Fibroblast of the aortic adventitia (primary cell): Measurements from ENCODE around the gene INTS3. TPM values are rescaled to one million over a fixed set of nuclear protein-coding genes. Genes with fewer than 3 reads are reported as not detected.
"Not testable (repeated sequence)": the region's sequence is repeated elsewhere in the genome, so short reads cannot be mapped to it uniquely, and the experiment has no call there.

Experiments used
- DNase-seq: peaks from one replicate; pipeline ENCODE4 v3.0.0-alpha.2; 2010; ENCODE audit warnings: low read depth
- H3K4me3 ChIP-seq: 2 replicates; pipeline ENCODE4 v1.5.1; 2011; ENCODE audit warnings: low read depth, mild to moderate bottlenecking, control low read depth, low read length, moderate library complexity
- CTCF ChIP-seq: IDR thresholded peaks from 2 replicates; pipeline ENCODE4 v1.5.1; 2011; ENCODE audit warnings: mild to moderate bottlenecking, low read length, control low read depth, inconsistent platforms; ENCODE audit not compliant: insufficient read depth
- total RNA-seq: library from RNA; depleted of rRNA; stranded (reverse); fragments of >200 nt; gene quantifications from 2 replicates; pipeline ENCODE4 v1.2.3, GENCODE V29; 2012; ENCODE audit warnings: low replicate concordance

INTS3 gene
- total RNA-seq, 1 donor: 55.8 TPM

DNA sequence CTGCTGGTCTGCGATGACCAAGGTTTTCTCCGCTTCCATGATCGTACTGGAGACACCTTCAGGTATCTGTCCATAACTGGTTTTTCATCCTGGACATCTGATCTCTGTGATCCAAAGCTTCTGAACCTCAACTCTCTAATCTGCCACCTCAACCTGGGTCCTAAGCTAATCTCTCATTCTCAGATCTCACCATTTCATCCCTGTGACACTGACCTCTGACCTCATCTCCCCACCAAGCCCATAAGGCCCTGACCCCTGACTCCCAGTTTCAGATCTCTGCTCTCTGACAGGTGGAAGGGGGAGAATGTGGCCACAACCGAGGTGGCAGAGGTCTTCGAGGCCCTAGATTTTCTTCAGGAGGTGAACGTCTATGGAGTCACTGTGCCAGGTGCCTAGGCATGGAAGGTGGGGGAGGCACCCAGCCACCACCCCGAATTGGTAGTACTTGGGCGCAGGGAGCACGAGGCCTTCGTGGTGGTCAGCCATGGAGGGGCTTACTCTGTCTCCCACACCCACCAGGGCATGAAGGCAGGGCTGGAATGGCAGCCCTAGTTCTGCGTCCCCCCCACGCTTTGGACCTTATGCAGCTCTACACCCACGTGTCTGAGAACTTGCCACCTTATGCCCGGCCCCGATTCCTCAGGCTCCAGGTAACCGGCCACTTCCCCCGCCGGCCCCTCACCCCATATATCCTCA is 51.1 kb downstream of the INTS3 start:
- no peak for DNase-seq
- no peak overlapping the region for H3K4me3 ChIP-seq
- no peak for TF ChIP-seq CTCF

DNA sequence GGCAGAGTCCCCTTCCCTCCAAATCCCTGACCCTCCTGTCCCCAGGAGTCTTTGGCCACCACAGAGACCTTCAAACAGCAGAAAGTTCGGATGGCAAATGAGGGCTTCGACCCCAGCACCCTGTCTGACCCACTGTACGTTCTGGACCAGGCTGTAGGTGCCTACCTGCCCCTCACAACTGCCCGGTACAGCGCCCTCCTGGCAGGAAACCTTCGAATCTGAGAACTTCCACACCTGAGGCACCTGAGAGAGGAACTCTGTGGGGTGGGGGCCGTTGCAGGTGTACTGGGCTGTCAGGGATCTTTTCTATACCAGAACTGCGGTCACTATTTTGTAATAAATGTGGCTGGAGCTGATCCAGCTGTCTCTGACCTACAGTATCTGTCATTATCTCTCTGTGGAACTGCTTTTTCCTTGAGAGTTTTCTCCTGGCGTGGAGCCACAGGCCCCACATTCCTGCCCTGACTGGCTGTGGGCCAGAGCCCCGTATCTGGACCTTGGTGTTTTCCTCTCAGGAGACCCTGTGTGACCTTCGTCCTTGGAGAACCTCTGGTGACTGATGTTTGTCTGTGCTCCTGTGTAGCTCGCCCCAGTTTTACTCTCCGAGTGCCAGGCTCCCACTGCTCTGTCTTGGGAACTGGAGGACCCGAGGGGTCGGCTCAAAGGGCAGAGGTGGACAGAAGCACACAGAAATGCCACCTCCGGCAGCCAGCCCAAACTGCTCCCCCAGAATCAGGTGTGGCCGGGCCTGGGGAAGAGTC is 52.1 kb downstream of the INTS3 start:
- TF ChIP-seq CTCF: no peak
- DNase-seq: no peak
- H3K4me3 ChIP-seq: no peak overlapping the region

GRCh38 chr1:153780551-153780950 is 52.7 kb downstream of the INTS3 start:
- TF ChIP-seq CTCF: no peak

GRCh38 chr1:153782648-153783047 is 54.8 kb downstream of the INTS3 start:
- not testable (repeated sequence) for DNase-seq
- H3K4me3 ChIP-seq: peak overlapping the region; percentile 73

More at GRCh38 chr1:153780551-153780950, 52.7 kb downstream of the INTS3 start:
- no peak for DNase-seq
- no peak overlapping the region for H3K4me3 ChIP-seq

DNA sequence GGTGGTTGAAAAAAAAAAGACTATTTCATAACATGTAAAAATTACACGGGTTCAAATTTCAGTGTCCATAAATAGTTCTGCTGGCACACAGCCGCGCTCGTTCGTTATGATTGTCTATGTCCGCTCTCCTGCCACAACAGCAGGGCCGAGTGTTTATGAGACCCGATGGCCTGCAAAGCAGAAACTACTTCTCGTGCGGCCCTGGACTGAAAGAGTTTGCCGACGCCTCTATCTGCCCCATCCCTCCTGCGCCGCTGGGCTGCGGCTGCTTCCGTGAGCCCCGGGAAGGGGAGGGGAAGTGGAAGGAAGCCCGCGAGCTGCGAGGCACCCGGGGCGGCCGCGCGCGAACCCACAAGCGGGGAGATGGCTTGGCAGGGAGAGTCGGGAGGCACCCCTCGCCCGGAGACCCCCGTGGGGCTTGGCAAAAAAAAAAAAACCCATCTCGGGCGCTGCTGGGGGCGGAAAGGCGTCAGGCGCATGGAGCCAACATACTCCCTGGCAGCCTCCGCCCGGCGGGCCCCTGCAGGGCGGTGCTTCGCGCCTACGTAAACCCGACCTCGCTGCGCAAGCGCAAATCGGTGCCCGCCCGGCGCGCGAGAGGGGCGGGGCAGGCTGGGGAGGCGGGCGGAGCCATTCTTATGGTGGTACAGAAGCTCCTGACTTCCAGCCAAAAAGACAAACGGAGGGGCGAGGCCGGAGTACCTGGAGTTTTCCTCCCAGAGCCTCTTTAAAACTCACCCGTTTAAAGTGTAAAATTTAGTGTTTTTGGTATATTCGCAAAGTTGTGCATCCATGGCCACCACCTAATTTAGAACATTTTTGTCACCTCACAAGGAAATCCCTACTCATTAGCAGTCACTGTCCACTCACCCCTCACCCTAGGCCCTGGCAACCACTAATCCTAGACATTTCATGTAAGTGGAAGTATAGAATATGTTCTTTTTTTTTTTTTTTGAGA is 55.7 kb downstream of the INTS3 start:
- TF ChIP-seq CTCF: peak; percentile 29
- peak; percentile 90 for DNase-seq
- peak overlapping the region; percentile 73 for H3K4me3 ChIP-seq

DNA sequence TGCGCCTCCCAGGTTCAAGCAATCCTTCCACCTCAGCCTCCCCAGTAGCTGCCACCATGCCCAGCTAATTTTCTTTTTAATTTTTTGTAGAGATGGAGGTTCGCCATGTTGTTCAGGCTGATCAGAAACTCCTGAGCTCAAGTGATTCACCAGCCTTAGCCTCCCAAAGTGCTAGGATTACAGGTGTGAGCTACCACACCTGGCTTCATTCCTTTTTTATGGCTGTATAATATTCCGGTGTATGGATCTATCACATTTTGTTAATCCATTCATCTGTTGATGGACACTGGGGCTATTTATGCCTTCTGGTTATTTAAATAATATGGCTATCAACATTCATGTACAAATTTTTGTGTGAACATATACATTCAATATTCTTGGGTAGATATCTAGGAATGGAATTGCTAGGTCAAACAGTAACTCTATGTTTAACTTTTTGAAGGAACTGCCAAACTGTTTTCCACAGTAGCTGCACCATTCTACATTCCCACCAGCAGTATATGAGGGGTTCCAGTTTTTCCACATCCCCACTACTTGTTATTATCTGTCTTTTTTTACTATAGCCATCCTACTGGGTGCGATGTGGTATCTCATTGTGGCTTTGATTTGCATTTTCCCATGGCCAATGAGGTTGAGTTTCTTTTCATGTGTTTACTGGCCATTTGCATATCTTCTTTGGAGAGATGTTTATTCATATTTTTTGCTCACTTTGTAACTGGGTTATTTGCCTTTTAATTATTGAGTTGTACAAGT is 58.4 kb downstream of the INTS3 start:
- no peak for TF ChIP-seq CTCF
- DNase-seq: no peak
- H3K4me3 ChIP-seq: no peak overlapping the region
